HG03521 (cell line): ENCODE results near the gene LRRC40.
"Not testable (repeated sequence)": the region's sequence is repeated elsewhere in the genome, so short reads cannot be mapped to it uniquely, and the experiment has no call there.

Source experiments
- ATAC-seq: cut with Tn5 transposase; IDR thresholded peaks from one replicate; pipeline ENCODE4 v1.9.1; 2021; ENCODE audit warnings: mild to moderate bottlenecking, moderate library complexity; ENCODE audit not compliant: unreplicated experiment

LRRC40 gene

GRCh38 chr1:70204139-70204538, 1.2 kb downstream of the LRRC40 start:
- no peak for ATAC-seq

DNA sequence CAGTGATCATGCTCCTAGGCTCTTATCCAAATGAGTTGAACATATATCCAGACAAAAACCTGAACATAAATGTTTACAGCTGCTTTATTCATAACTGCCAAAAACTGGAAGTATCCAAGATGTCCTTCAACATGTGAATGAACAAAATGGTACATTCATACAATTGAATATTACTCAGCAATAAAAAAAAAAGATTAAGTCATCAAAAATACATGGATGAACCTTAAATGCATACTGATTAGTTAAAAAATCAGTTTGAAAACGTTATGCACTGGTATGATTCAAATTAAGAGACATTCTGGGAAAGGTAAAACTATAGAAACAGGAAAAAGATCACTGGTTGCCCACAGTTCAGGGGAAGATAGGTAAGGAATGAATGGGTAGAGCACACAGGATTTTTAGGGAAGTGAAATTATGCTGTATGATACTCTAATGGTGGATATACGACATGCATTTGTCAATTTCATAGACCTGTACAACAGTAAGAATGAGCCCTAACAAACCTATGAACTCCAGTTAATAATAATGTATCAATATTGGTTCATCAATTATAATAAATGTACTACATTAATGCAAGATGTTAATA, 3.1 kb downstream of the LRRC40 start:
- no peak for ATAC-seq

DNA sequence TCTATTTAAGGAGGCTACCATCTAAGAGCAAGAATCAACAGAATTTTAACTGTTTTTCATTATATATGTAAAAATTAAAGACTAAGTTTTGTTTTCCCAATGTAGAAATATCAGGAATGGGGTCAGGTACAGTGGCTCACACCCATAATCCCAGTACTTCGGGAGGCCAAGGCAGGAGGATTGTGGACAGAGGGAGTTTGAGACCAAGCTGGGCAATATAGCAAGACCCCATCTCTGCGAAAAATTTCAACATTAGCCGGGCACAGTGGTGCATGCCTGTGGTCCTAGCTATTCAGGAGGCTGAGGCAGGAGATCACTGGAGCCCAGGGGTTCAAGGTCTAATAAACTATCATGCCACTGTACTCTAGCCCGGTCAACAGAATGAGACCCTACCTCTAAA, 5.3 kb downstream of the LRRC40 start:
- no peak for ATAC-seq

GRCh38 chr1:70196333-70196732, 9.0 kb downstream of the LRRC40 start:
- ATAC-seq: no peak

DNA sequence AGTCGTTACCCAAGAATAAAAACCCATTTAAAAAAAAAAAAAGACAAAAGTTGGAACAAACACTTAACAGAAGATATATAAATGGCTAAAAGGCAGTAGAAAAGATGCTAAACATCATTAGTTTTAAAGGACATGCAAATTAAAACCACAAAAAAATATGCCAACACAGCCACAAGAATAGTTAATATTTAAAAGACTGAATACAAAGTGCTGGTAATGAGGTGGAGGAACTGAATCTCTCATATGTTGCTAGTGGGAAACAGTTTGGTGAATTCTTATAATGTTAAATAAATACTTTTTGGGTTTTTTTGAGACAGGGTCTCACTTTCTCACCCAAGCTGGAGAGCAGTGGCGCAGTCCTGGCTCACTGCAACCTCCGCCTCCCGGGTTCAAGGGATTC, 10.0 kb downstream of the LRRC40 start:
- peak; percentile 81 for ATAC-seq

GRCh38 chr1:70194601-70195000, 10.8 kb downstream of the LRRC40 start:
- no peak for ATAC-seq

DNA sequence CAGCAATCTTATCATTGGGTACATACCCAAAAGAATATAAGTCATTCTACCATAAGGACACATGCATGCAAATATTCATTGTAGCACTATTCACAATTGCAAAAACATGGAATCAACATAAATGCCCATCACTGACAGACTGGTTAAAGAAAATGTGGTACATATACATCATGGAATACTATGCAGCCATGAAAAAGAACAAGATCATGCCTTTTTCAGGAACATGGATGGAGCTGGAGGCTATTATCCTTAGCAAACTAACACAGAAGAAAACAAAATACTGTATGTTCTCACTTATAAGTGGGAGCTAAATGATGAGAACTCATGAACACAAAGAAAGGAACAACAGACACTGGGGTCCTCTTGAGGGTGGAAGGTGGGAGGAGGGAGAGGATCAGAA, 12.9 kb downstream of the LRRC40 start:
- not testable (repeated sequence) for ATAC-seq

DNA sequence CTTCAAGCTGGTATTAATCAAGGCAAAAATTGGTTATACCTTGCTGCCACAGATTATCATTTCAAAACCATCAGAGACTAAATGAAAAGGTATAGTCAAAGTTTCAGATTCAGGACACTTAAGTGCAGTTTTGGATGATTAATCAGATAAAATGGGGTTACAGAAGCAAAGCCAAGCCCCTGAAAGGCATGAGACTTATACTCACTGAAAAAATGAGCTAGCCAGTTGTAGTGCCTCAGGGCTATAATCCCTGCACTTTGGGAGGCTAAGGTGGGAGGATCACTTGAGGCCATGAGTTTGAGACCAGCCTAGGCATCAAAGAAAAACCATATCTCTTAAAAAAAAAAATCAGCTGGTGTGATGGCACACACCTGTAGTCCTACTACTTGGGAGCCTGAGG, 15.2 kb downstream of the LRRC40 start:
- ATAC-seq: no peak

DNA sequence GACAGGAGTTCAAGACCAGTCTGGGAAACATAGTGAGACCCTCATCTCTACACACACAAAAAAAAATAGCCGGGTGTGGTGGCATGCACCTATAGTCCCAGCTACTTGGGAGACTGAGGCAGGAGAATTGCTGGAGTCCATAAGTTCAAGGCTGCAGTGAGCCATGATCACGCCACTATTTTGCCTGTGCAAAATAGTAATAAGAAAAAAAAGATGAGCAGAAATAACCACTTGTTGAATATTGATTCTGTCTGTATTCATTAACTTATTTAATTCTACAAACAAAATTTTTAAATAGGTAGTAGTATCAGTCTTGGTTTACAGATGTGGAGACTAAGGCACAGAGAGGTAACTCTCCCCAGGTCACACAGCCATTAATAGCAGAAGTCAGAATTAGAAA, 16.9 kb downstream of the LRRC40 start:
- ATAC-seq: no peak

DNA sequence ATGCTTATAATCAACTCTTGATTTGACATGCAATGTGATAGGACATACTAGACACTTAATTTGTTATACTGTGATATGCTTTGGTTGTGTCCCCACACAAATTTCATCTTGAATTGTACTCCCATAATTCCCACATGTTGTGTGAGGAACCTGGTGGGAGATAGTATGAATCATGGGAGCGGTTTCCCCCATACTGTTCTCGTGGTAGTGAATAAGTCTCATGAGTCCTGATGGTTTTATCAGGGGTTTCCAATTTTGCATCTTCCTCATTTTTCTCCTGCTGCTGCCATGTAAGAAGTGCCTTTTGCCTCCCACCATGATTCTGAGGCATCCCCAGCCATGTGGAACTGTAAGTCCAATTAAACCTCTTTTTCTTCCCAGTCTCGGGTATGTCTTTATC, 20.2 kb downstream of the LRRC40 start:
- not testable (repeated sequence) for ATAC-seq

- no peak for ATAC-seq
Observed at GRCh38 chr1:70171512-70171911, 33.9 kb downstream of the LRRC40 start.

- ATAC-seq: no peak
Observed at GRCh38 chr1:70169018-70169839, 36.1 kb downstream of the LRRC40 start.

GRCh38 chr1:70168283-70168682, 37.1 kb downstream of the LRRC40 start:
- ATAC-seq: no peak

- ATAC-seq: no peak
Observed at GRCh38 chr1:70164350-70164749, 41.0 kb downstream of the LRRC40 start.

- ATAC-seq: no peak
Observed at GRCh38 chr1:70156529-70157120, 48.8 kb downstream of the LRRC40 start.

DNA sequence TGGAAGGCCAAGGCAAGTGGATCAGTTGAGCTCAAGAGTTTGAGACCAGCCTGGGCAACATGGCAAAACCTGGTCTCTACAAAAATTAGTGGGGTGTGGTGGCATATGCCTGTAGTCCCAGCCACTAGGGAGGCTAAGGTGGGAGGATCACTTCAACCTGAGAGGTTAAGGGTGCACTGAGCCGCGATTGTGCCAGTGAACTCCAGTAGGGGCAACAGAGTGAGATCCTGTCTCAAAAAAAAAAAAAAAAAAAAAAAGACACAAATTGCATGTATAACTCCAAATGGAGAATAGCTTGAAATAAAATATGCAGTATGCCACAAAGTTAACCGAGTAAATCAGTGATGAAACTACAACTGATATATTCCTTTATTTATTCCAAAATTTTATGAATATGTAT, 51.6 kb downstream of the LRRC40 start:
- no peak for ATAC-seq

- ATAC-seq: no peak
Observed at GRCh38 chr1:70150444-70150843, 54.9 kb downstream of the LRRC40 start.

GRCh38 chr1:70146488-70146887, 58.9 kb downstream of the LRRC40 start:
- ATAC-seq: no peak

DNA sequence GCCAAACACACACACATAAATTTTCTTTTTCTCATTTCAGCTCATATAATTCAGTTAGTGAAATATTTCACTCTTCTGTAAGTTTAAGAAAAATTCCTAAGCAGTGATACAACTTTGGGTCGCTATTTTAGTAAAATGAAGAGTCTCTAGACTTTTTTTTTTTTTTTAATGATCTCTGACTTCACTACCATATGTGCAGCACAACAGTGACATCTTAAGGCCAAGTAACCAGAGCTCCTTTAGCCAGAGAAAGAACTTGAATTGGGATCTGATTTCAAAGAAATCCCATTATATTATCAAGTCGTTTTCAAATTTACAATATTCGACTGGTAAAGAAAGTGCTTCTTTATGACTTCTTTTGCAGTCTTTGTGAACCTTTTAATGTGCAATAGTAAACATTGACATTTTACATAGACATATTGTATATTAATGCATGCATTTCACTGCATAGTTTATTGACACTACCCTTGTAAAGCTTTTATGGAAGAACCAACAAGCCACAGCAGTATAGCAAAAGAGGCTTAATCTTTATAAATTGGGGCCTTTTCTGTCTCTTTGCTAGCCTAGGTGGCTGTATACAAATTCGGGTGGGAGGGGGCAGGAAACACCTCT, 62.2 kb downstream of the LRRC40 start:
- no peak for ATAC-seq

DNA sequence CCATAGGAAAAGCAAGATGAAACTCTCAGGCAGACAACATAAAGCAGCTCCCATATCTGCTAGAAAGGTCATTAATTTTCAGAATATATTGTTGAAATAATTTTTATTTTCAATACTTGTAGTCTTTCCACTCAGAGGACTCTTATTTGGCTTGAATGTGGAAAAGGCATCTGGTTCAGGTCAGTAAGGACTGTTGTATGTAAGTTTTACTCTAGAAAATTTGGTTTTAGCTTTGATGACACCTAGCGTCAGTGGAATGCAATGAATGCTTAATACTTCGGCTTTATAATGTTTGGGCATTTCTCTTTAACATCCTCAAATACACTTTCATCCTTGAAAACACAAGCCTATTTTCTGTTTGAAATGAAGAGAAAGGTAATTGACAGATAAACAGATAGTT, 63.3 kb downstream of the LRRC40 start:
- ATAC-seq: no peak

- ATAC-seq: no peak
Observed at GRCh38 chr1:70140894-70141293, 64.5 kb downstream of the LRRC40 start.

- ATAC-seq: no peak
Observed at GRCh38 chr1:70140343-70140742, 65.0 kb downstream of the LRRC40 start.
